ENCODE results near the gene TPCN2.

The TPCN2 gene

GRCh38 chr11:69114811-69115523, 66.2 kb downstream of the TPCN2 start:
- DNase-seq = no peak

GRCh38 chr11:69115586-69116560, 67.1 kb downstream of the TPCN2 start:
- DNase-seq = peak; percentile 14

- DNase-seq = no peak
Observed at GRCh38 chr11:69116671-69117070, 67.9 kb downstream of the TPCN2 start.

GRCh38 chr11:69119190-69119589, 70.5 kb downstream of the TPCN2 start:
- DNase-seq = no peak

- DNase-seq = no peak
Observed at GRCh38 chr11:69120096-69120875, 71.6 kb downstream of the TPCN2 start.

- DNase-seq = no peak
Observed at GRCh38 chr11:69121021-69121420, 72.3 kb downstream of the TPCN2 start.

GRCh38 chr11:69121621-69122325, 73.0 kb downstream of the TPCN2 start:
- no peak for DNase-seq

- no peak for DNase-seq
Observed at GRCh38 chr11:69122326-69122629, 73.5 kb downstream of the TPCN2 start.

- no peak for DNase-seq
Observed at GRCh38 chr11:69122630-69123431, 74.1 kb downstream of the TPCN2 start.

GRCh38 chr11:69123593-69124545, 75.1 kb downstream of the TPCN2 start:
- DNase-seq = no peak

GRCh38 chr11:69125861-69126260, 77.1 kb downstream of the TPCN2 start:
- no peak for DNase-seq

- no peak for DNase-seq
Observed at GRCh38 chr11:69126286-69126685, 77.6 kb downstream of the TPCN2 start.

- no peak for DNase-seq
Observed at GRCh38 chr11:69127081-69127850, 78.5 kb downstream of the TPCN2 start.

GRCh38 chr11:69127884-69128283, 79.2 kb downstream of the TPCN2 start:
- no peak for DNase-seq

- no peak for DNase-seq
Observed at GRCh38 chr11:69129053-69129452, 80.3 kb downstream of the TPCN2 start.

- DNase-seq = no peak
Observed at GRCh38 chr11:69129647-69130046, 80.9 kb downstream of the TPCN2 start.

- no peak for DNase-seq
Observed at GRCh38 chr11:69130654-69131053, 81.9 kb downstream of the TPCN2 start.

- DNase-seq = no peak
Observed at GRCh38 chr11:69131121-69131566, 82.4 kb downstream of the TPCN2 start.

- DNase-seq = peak; percentile 50
Observed at GRCh38 chr11:69131644-69132300, 83.0 kb downstream of the TPCN2 start.
